Measurements from ENCODE around the gene RPL29. TPM values are rescaled to one million over a fixed set of nuclear protein-coding genes. Genes with fewer than 3 reads are reported as not detected.

RPL29 gene
- total RNA-seq, 2 experiments from 2014 or later: 1,975 to 2,071 TPM

DNA sequence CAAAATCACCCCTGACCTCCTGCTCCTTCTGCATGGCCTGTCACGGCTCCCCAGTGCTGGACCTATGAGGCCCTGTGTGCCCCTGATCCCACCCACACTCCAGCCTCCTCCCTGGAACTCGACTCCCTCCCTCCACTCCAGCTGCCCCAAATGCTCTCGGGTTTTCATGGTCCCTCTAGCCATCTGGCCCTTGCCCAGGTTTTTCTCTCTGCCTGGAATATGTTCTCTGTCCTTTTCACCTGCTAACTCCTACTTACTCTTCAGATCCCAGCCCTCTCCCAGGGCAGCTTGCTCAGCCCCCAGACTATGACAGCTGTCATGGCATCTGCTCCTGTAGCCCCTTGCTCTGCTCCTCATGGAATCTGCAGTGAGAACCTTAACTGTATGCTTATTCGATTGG lies 30.3 kb upstream of the RPL29 start:
- DNase-seq: no peak
- Mint-ChIP-seq H3K4me3 (no peak overlapping the region), H3K36me3 (ENCODE audit: low read depth) (no peaks in the 10 kb centered on the region), H3K9me3 (ENCODE audit: low read depth) (no peaks in the 10 kb centered on the region), H3K27ac (no peak overlapping the region), H3K27me3 (no peaks in the 10 kb centered on the region), H3K4me1 (no peaks in the 10 kb centered on the region)
- intact Hi-C loops (cut with DNase I, micrococcal nuclease): no loop called here
- CTCF ChIA-PET: no interaction called here
- POLR2A ChIA-PET: no interaction called here
- no peak for ATAC-seq

DNA sequence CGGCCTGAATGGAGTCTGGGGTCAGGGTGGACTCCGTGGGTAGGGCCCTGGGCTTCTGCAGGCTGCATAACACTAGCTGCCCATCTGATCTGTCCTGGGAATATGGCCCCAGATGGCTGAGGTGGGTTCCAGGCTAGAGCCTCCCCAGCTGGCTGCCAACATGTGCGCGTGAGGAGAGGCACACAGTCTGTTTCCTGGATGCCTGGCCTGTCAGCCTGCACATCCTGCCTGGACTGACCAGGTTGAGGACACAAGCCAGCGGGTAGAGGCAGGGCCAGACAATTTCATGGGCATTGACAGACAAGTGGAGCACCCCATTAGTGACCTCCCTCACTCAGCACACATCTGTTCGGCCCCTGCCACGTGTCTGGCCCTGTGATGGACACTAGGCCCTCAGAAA lies 29.8 kb upstream of the RPL29 start:
- Mint-ChIP-seq H3K4me3 (no peak overlapping the region), H3K4me1 (no peaks in the 10 kb centered on the region), H3K9me3 (ENCODE audit: low read depth) (no peaks in the 10 kb centered on the region), H3K27ac (no peak overlapping the region), H3K36me3 (ENCODE audit: low read depth) (no peaks in the 10 kb centered on the region), H3K27me3 (no peaks in the 10 kb centered on the region)
- no peak for DNase-seq
- intact Hi-C loops (cut with DNase I, micrococcal nuclease): no loop called here
- ATAC-seq: no peak
- ChIA-PET POLR2A (no interaction called here), CTCF (no interaction called here)

DNA sequence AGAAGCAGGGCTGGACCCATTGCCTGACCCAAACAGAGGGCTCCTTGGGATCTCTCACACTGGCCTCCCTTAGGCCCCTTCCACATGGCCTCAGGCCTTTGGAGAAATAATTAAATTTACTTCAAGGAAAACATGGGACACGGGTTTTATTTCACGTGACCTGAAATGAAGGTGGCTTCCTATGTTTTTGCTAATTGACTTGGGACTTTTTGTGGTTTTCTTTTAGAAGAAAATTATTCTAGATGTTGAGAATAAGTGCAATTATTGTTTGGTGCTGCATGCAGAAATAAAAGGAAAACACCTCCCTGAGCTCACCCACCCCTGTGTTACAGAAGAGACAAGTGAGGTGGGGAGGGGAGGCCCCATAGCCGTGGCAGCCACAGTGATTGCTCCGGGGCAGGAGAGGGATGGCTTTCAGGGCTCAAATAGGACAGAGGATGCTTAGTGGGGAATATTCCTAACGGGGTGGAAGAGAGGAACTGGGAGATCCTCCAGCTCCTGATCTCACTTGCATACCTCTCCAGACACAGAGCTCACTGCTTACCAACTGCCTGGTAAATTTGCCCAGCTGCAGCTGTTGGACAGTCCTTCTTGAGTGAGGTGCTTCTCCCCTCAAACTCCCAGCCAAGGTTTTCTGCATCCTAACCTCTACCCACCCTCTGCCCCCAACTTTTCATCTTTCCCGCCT lies 29.2 kb upstream of the RPL29 start:
- no peaks in the 10 kb centered on the region for H3K36me3 Mint-ChIP-seq (ENCODE audit: low read depth)
- intact Hi-C loops (cut with DNase I, micrococcal nuclease): no loop called here
- POLR2A ChIA-PET: interaction anchor here (0.6 kb wide), 1 partner anchor 28 kb away, joined by 3 read pairs; no protein-coding TSS in a partner anchor
- no peak overlapping the region for H3K4me3 Mint-ChIP-seq
- no peak overlapping the region for H3K27ac Mint-ChIP-seq
- H3K27me3 Mint-ChIP-seq: no peaks in the 10 kb centered on the region
- ATAC-seq: no peak
- CTCF ChIA-PET: interaction anchor here (0.5 kb wide), 1 partner anchor 15 kb away, joined by 3 read pairs; no protein-coding TSS in a partner anchor
- DNase-seq: no peak
- H3K9me3 Mint-ChIP-seq (ENCODE audit: low read depth): no peaks in the 10 kb centered on the region
- H3K4me1 Mint-ChIP-seq: no peaks in the 10 kb centered on the region

DNA sequence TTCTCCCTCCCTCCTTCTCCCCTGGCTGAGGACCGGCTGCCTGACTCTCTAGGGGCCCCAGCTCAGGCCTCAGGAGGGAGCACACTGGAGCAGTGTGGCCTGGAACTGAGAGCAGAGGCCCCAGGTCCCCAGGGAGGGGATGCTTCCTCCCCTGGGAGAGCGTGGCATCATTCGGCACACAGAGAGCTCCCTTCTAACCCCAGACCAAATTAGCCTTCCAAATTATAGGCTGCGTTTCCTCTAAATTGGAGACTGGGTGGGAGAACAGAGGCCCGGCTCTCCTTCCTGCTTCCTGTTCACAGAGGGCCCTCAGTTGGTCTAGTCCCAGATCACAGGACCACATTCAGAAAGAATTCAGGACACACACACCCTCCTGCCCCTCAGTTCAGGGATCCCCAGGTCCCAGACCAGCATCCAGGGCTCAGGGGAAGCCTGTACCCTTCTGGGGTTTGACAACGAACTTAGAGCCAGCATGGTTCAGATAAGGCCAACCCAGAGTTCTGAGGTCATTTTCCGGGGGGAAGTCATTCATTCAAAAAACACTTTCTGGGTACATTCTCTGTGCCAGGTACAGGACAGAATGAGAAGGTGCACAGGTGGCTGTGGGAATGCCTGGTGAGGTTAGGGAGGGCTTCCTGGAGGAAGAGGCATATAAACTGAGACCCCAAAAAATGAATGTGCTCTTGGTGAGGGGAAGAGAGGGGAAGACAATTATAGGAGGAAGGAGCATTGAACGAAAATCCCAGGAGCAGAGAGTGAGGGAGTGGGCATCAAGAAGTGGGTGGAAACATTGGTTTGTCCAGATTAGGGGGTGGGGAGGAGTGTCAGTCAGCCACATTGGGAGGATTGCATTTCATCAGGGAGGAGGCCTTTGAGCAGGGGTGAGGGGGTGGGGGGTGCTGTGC lies 28.4 kb upstream of the RPL29 start:
- intact Hi-C loops (cut with DNase I, micrococcal nuclease): no loop called here
- no peak for DNase-seq
- H3K4me3 Mint-ChIP-seq: no peak overlapping the region
- no peaks in the 10 kb centered on the region for H3K4me1 Mint-ChIP-seq
- H3K27ac Mint-ChIP-seq: no peak overlapping the region
- ATAC-seq: no peak
- POLR2A ChIA-PET: interaction anchor here (0.6 kb wide), 1 partner anchor 29 kb away, joined by 3 read pairs; no protein-coding TSS in a partner anchor
- H3K27me3 Mint-ChIP-seq: no peaks in the 10 kb centered on the region
- H3K36me3 Mint-ChIP-seq (ENCODE audit: low read depth): no peaks in the 10 kb centered on the region
- CTCF ChIA-PET: interaction anchor here (0.5 kb wide), 1 partner anchor 14 kb away, joined by 3 read pairs; no protein-coding TSS in a partner anchor
- H3K9me3 Mint-ChIP-seq (ENCODE audit: low read depth): no peaks in the 10 kb centered on the region

DNA sequence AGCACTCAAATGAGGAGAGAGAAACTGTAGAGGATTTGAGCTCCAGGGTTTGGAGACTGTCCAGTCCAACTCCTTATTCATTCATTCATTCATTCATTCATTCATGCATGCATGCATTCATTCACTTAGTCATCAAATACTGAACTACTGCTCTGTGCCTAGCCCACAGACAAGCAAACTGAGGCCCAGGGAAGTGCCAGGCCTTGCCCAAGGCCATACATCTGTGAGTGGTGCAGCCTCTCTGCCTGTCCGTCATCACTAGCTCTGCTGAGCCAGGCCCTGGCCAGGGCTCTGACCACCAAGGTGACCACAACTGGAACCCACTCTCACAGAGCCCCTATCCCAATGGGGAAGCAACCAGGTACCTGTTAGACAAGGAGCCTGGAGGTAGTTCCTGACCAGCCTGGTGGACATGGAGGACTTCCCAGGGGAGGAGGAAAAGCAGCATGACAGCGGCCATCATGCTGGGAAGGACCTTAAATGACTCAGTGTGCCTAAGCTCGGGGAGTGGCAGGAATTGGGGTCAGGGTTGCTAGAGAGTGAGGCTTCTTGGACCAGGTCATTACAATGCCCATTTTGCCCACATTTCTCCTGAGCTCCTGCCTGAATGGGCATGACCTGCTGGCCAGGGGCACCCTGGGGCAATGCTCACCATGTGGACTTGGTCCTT lies 27.5 kb upstream of the RPL29 start:
- H3K9me3 Mint-ChIP-seq (ENCODE audit: low read depth): no peaks in the 10 kb centered on the region
- no peak overlapping the region for H3K4me3 Mint-ChIP-seq
- DNase-seq (no peak), ATAC-seq (no peak)
- H3K27me3 Mint-ChIP-seq: no peaks in the 10 kb centered on the region
- H3K27ac Mint-ChIP-seq: no peak overlapping the region
- intact Hi-C loops (cut with DNase I, micrococcal nuclease): no loop called here
- CTCF ChIA-PET: interaction anchor here (0.6 kb wide), 1 partner anchor 1757 kb away, joined by 3 read pairs; no protein-coding TSS in a partner anchor
- no peaks in the 10 kb centered on the region for H3K4me1 Mint-ChIP-seq
- H3K36me3 Mint-ChIP-seq (ENCODE audit: low read depth): no peaks in the 10 kb centered on the region
- POLR2A ChIA-PET: no interaction called here

DNA sequence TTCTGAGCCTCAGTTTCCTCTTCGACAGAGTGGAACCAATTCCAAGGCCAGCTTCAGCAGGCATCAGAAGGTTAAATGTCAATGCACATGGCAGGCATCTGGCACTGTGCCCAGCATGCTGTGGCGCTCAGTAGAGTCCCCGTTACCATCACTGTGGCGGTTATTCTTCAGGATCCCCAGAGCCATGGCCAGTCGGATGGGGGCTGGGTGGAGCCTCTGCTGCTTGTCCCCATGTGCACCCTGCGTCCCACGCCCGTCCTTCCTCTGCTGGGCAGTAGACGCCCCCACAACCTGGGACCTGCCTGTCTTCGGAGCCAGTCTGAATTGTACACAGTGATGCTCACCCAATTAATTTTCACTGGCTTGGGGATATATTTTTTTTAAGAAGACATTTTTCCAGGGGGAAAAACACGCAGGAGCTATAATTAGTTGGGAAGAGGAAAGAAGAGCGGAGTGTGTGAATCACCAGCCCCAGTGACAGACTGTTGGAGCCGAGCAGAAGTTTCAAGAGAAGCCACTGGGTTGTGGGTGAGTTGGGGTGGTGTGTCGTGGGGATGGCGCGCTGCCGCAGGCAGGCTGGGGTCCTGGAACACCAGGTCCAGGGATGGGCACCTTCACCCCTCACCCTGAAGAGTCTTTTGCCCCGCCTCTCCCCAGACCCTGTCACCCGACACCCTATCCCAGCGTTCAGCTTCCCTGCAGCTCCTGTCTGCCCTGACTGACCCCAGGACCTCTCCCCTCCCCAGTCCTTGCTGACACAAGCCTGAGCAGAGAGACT lies 26.8 kb upstream of the RPL29 start:
- DNase-seq (no peak), ATAC-seq (no peak)
- intact Hi-C loops (cut with DNase I, micrococcal nuclease): no loop called here
- H3K27ac Mint-ChIP-seq: no peak overlapping the region
- H3K9me3 Mint-ChIP-seq (ENCODE audit: low read depth): no peaks in the 10 kb centered on the region
- no peaks in the 10 kb centered on the region for H3K4me1 Mint-ChIP-seq
- no peak overlapping the region for H3K4me3 Mint-ChIP-seq
- ChIA-PET POLR2A (no interaction called here), CTCF (interaction anchor here (0.6 kb wide), 1 partner anchor 1758 kb away, joined by 3 read pairs; no protein-coding TSS in a partner anchor)
- H3K27me3 Mint-ChIP-seq: no peaks in the 10 kb centered on the region
- no peaks in the 10 kb centered on the region for H3K36me3 Mint-ChIP-seq (ENCODE audit: low read depth)

DNA sequence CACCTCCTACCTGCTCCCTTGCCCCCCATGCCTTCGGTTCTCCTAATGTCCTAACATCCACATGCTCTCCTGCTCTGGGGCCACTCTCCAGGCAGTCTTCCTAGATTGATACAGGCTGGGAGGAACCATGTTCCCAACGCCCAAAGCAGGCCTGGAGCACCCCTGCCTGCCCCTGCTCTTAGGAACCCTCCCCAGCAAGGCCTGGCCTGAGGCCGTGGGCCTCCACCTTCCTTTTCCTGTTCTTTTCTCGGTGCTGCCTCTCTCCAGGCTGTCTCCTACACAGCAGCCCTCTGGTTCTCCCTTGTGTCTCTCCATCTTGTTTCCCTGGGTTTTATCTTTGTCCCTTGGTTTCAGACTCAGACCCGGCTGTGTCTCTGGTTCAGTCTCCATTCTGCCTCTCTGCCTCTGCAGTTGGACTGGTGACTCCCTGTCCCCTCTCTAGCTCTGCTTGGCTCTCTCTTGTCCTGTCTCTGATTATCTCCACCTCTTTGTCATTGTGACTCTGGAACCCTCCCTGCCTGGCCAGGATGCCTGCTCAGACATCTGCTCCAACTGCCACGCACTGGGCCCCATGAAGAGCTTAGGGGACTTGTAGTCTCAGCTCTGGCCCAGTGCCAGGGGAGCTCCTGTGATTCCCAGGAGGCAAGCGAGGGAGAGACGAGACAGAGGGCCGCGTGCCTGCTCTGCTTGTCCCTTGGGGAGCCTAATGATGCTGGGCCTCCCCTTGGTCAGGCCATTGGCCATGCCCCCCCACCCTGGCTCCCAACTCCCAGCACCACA lies 26.0 kb upstream of the RPL29 start:
- Mint-ChIP-seq H3K4me3 (no peak overlapping the region), H3K27ac (no peak overlapping the region), H3K9me3 (ENCODE audit: low read depth) (no peaks in the 10 kb centered on the region), H3K27me3 (no peaks in the 10 kb centered on the region), H3K36me3 (ENCODE audit: low read depth) (no peaks in the 10 kb centered on the region), H3K4me1 (no peaks in the 10 kb centered on the region)
- no peak for ATAC-seq
- intact Hi-C loops (cut with DNase I, micrococcal nuclease): no loop called here
- POLR2A ChIA-PET: interaction anchor here (0.6 kb wide), 1 partner anchor 1934 kb away, joined by 3 read pairs; no protein-coding TSS in a partner anchor
- CTCF ChIA-PET: interaction anchor here (0.6 kb wide), 1 partner anchor 51 kb away, joined by 4 read pairs; no protein-coding TSS in a partner anchor
- no peak for DNase-seq

DNA sequence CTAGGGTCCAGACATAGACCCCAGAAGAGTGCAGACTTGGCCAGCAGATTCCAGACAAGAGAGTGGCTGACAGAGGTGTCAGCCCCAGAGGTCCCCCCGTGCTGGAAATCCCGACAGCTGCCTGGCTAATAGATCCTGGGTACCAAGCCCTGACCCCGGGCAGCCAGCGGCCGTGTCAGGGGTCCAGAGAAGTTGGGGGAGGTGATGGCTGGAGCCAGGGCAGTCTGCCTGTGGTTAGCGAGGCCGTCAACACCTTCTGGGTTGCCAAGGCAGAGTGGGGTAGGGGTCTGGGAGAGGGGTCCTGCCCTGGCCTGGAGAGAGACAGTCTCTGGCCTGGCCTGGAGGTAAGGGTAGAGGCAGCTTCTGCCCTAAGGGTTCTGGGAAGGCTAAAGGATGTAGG lies 25.1 kb upstream of the RPL29 start:
- no peaks in the 10 kb centered on the region for H3K36me3 Mint-ChIP-seq (ENCODE audit: low read depth)

DNA sequence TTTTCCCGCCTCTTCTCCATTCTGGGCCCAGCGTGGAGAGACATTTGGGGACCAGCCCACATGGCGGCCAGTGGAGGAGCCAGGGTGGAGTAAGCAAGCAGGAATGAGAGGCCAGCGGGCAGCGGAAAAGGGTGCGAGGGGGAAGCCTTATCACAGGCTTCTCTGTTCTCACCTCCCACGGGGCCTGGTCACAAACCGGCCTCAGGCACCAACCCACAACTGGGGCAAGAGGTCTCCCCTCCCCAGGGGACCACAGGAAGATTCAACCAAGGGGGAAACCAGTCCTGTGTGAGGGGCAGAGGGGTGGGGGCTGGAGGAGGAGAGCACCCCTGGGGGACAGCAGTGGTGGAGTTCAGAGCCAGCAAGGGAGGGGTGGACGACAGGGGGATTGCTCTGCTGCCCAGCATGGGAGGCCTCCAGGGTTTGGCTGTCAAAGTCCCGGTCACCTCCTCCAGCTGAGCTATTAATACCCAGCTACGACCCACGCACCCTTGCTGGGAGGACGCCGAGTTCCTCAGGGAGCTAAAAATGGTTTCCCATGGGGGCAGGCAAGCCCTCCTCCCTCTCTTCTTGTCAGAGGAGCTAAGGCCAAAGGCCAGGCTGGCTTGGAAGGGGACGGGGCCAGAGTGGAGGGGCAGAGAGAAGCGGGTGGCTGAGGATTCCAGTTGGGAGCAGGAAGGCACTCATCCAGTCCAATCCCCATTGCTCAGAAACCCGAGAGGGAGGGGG lies 23.8 kb upstream of the RPL29 start:
- Mint-ChIP-seq H3K9me3 (ENCODE audit: low read depth) (no peaks in the 10 kb centered on the region), H3K27me3 (no peaks in the 10 kb centered on the region), H3K27ac (no peak overlapping the region), H3K4me1 (no peaks in the 10 kb centered on the region), H3K36me3 (ENCODE audit: low read depth) (no peaks in the 10 kb centered on the region), H3K4me3 (no peak overlapping the region)
- ChIA-PET CTCF (no interaction called here), POLR2A (no interaction called here)
- intact Hi-C loops (cut with DNase I, micrococcal nuclease): no loop called here
- ATAC-seq (no peak), DNase-seq (no peak)

More for the DNA sequence above, 25.1 kb upstream of the RPL29 start:
- no peaks in the 10 kb centered on the region for H3K9me3 Mint-ChIP-seq (ENCODE audit: low read depth)
- H3K4me1 Mint-ChIP-seq: no peaks in the 10 kb centered on the region
- no peak for DNase-seq
- no peak overlapping the region for H3K4me3 Mint-ChIP-seq
- ChIA-PET POLR2A (no interaction called here), CTCF (interaction anchor here (0.6 kb wide), 1 partner anchor 50 kb away, joined by 4 read pairs; no protein-coding TSS in a partner anchor)
- intact Hi-C loops (cut with DNase I, micrococcal nuclease): no loop called here
- no peak for ATAC-seq
- no peak overlapping the region for H3K27ac Mint-ChIP-seq
- H3K27me3 Mint-ChIP-seq: no peaks in the 10 kb centered on the region

All from activated CD4-positive, alpha-beta T cell treated with anti-CD3 and anti-CD28 coated beads for 36 hours (primary cell).